ENCODE results near the gene NOTCH1.

DNA sequence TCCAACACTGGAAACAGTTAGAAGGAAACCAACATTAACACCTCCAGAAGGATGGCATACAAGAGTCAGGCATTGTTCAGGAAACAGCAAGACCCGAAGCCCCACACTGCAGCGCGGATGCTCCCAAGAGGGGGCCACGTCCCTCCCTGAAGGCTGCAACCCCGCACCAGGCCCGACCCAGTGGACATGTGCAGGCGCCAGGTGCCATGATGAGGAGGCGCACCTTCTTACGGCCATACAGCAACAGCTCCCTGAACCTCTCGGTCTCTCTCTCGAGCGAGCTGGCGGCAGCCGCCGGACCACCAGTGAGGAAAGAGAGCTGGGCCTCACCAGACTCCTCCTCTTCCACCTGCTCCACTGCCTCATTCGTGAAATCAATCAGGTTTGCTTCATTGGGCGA is 83.2 kb downstream of the NOTCH1 start:
- TF ChIP-seq GLIS3 (CRISPR knock-in tag; IDR thresholded peaks at IDR 0.05) (no peak), ZFP30 (CRISPR knock-in tag; IDR thresholded peaks at IDR 0.05) (no peak), POU6F1 (CRISPR knock-in tag; IDR thresholded peaks at IDR 0.05; ENCODE audit: borderline replicate concordance, low read depth) (no peak), TSHZ2 (CRISPR knock-in tag; IDR thresholded peaks at IDR 0.05) (no peak), ARNTL (CRISPR knock-in tag; IDR thresholded peaks at IDR 0.05; ENCODE audit: borderline replicate concordance, low read depth) (no peak), ZC3H10 (CRISPR knock-in tag; IDR thresholded peaks at IDR 0.05) (no peak), TCF4 (CRISPR knock-in tag; IDR thresholded peaks at IDR 0.05; ENCODE audit: borderline replicate concordance) (no peak), OSR1 (CRISPR knock-in tag; IDR thresholded peaks at IDR 0.05) (no peak), PATZ1 (CRISPR knock-in tag; IDR thresholded peaks at IDR 0.05; ENCODE audit: borderline replicate concordance) (no peak), ZNF70 (CRISPR knock-in tag; IDR thresholded peaks at IDR 0.05) (no peak), CSDC2 (CRISPR knock-in tag; IDR thresholded peaks at IDR 0.05) (no peak), ZNF565 (CRISPR knock-in tag; conservative IDR thresholded peaks at IDR 0.05; ENCODE audit: low read depth) (no peak)
- TF ChIP-seq, protein P1, sequence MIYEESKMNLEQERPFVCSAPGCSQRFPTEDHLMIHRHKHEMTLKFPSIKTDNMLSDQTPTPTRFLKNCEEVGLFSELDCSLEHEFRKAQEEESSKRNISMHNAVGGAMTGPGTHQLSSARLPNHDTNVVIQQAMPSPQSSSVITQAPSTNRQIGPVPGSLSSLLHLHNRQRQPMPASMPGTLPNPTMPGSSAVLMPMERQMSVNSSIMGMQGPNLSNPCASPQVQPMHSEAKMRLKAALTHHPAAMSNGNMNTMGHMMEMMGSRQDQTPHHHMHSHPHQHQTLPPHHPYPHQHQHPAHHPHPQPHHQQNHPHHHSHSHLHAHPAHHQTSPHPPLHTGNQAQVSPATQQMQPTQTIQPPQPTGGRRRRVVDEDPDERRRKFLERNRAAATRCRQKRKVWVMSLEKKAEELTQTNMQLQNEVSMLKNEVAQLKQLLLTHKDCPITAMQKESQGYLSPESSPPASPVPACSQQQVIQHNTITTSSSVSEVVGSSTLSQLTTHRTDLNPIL (CRISPR knock-in tag; IDR thresholded peaks at IDR 0.05; ENCODE audit: low read depth), result no peak

All from SK-N-SH treated with all-trans-retinoic acid at 6 μM for 48 hours (cell line).